CD4-positive, alpha-beta T cell treated with Interleukin-21 for 1 hour (primary cell): Measurements from ENCODE around the gene ZCWPW2.
A peak's percentile ranks its signal among the peaks of the same experiment; 100 is the strongest.

ENCODE experiments used
- DNase-seq: peaks from one replicate; pipeline ENCODE4 v3.0.0-alpha.2; 2020

Gene ZCWPW2

GRCh38 chr3:28348629-28349468 lies at the start of gene ZCWPW2, which contains the start of gene AZI2:
TSS of gene ZCWPW2 (plus strand) at chr3:28348721. CDS start at chr3:28413069, 64,348 bp downstream.
TSS of gene AZI2 (minus strand) at chr3:28348824. CDS start at chr3:28340617, 8,207 bp downstream.
- DNase-seq = peak; percentile 94

- no peak for DNase-seq
These were observed 48.8 kb upstream of the ZCWPW2 start for GRCh38 chr3:28299705-28300104.

GRCh38 chr3:28300345-28300962 lies 48.1 kb upstream of the ZCWPW2 start:
- DNase-seq = no peak

- DNase-seq = no peak
These were observed 46.8 kb upstream of the ZCWPW2 start for GRCh38 chr3:28301688-28302087.

GRCh38 chr3:28308196-28308595 lies 40.3 kb upstream of the ZCWPW2 start:
- DNase-seq = no peak

- DNase-seq = no peak
These were observed 32.8 kb upstream of the ZCWPW2 start for GRCh38 chr3:28315711-28316110.

GRCh38 chr3:28316226-28316625 lies 32.3 kb upstream of the ZCWPW2 start:
- no peak for DNase-seq

GRCh38 chr3:28317438-28318022 lies 31.0 kb upstream of the ZCWPW2 start:
- peak; percentile 72 for DNase-seq

GRCh38 chr3:28320981-28321380 lies 27.5 kb upstream of the ZCWPW2 start:
- no peak for DNase-seq

- no peak for DNase-seq
These were observed 26.1 kb upstream of the ZCWPW2 start for GRCh38 chr3:28322464-28322863.

- peak; percentile 70 for DNase-seq
These were observed 22.0 kb upstream of the ZCWPW2 start for GRCh38 chr3:28326458-28326926.

- DNase-seq = peak; percentile 66
These were observed 20.1 kb upstream of the ZCWPW2 start for GRCh38 chr3:28328188-28329151.

- DNase-seq = no peak
These were observed 14.0 kb upstream of the ZCWPW2 start for GRCh38 chr3:28334552-28334951.

GRCh38 chr3:28335246-28335645 lies 13.3 kb upstream of the ZCWPW2 start:
- DNase-seq = no peak

- DNase-seq = no peak
These were observed 11.3 kb upstream of the ZCWPW2 start for GRCh38 chr3:28337230-28337629.

- no peak for DNase-seq
These were observed 5.4 kb upstream of the ZCWPW2 start for GRCh38 chr3:28343144-28343543.

- no peak for DNase-seq
These were observed 2.8 kb upstream of the ZCWPW2 start for GRCh38 chr3:28345690-28346089.

GRCh38 chr3:28347374-28348264 lies 902 bp upstream of the ZCWPW2 start:
- DNase-seq = peak; percentile 26

GRCh38 chr3:28348265-28348628 lies 274 bp upstream of the ZCWPW2 start:
- DNase-seq = no peak

- DNase-seq = no peak
These were observed 1.0 kb downstream of the ZCWPW2 start for GRCh38 chr3:28349469-28350000.

- no peak for DNase-seq
These were observed 27.9 kb downstream of the ZCWPW2 start for GRCh38 chr3:28376424-28376823.
